H9 (cell line): Measurements from ENCODE around the gene PTEN. TPM values are rescaled to one million over a fixed set of nuclear protein-coding genes. Genes with fewer than 3 reads are reported as not detected.

ENCODE experiments used
- DNase-seq: peaks from one replicate; pipeline ENCODE4 v3.0.0-alpha.2; 2017
- H2AFZ ChIP-seq: one replicate; pipeline ENCODE4 v1.6.1; 2013; ENCODE audit warnings: mild to moderate bottlenecking, low read length, control low read depth, moderate library complexity
- H2AK5ac ChIP-seq: 2 replicates; pipeline ENCODE4 v1.6.1; 2013; ENCODE audit warnings: low read length, control low read depth, mixed read lengths; ENCODE audit not compliant: insufficient read length
- H2BK120ac ChIP-seq: one replicate; pipeline ENCODE4 v1.6.1; 2013; ENCODE audit warnings: low read depth, mild to moderate bottlenecking, low read length, control low read depth, inconsistent platforms; ENCODE audit not compliant: poor library complexity, severe bottlenecking
- H2BK12ac ChIP-seq: 2 replicates; pipeline ENCODE4 v1.6.1; 2013; ENCODE audit warnings: low read length, control low read depth, mixed read lengths, low read depth; ENCODE audit not compliant: insufficient read length
- H2BK15ac ChIP-seq: 2 replicates; pipeline ENCODE4 v1.6.1; 2013; ENCODE audit warnings: low read depth, low read length, control low read depth
- H2BK20ac ChIP-seq: one replicate; pipeline ENCODE4 v1.6.1; 2013; ENCODE audit warnings: low read depth, mild to moderate bottlenecking, low read length, control low read depth, inconsistent platforms; ENCODE audit not compliant: poor library complexity, severe bottlenecking
- H2BK5ac ChIP-seq: 2 replicates; pipeline ENCODE4 v1.6.1; 2013; ENCODE audit warnings: low read length, control low read depth, mixed read lengths; ENCODE audit not compliant: insufficient read length
- H3K14ac ChIP-seq: 2 replicates; pipeline ENCODE4 v1.6.1; 2013; ENCODE audit warnings: low read length, control low read depth; ENCODE audit not compliant: insufficient read depth
- H3K18ac ChIP-seq: 2 replicates; pipeline ENCODE4 v1.6.1; 2013; ENCODE audit warnings: low read depth, mild to moderate bottlenecking, mixed read lengths, low read length, control low read depth; ENCODE audit not compliant: insufficient read length
- H3K23ac ChIP-seq: 2 replicates; pipeline ENCODE4 v1.6.1; 2013; ENCODE audit warnings: low read length, control low read depth, mixed read lengths, low read depth; ENCODE audit not compliant: insufficient read length
- H3K23me2 ChIP-seq: 2 replicates; pipeline ENCODE4 v1.6.1; 2013; ENCODE audit warnings: low read depth, mild to moderate bottlenecking, mixed read lengths, low read length, control low read depth; ENCODE audit not compliant: insufficient read length, poor library complexity, severe bottlenecking
- H3K27ac ChIP-seq: 2 replicates; pipeline ENCODE4 v1.5.1; 2013; ENCODE audit warnings: low read length, control low read depth, mixed read lengths, low read depth; ENCODE audit not compliant: insufficient read length
- H3K27me3 ChIP-seq: 2 replicates; pipeline ENCODE4 v1.6.1; 2013; ENCODE audit warnings: low read length, control low read depth, inconsistent platforms; ENCODE audit not compliant: insufficient read depth
- H3K4ac ChIP-seq: 2 replicates; pipeline ENCODE4 v1.6.1; 2013; ENCODE audit warnings: low read depth, mild to moderate bottlenecking, control low read depth, inconsistent platforms, low read length, moderate library complexity
- H3K4me1 ChIP-seq: 2 replicates; pipeline ENCODE4 v1.6.1; 2013; ENCODE audit warnings: low read length, control low read depth, inconsistent platforms; ENCODE audit not compliant: insufficient read depth
- H3K4me2 ChIP-seq: 2 replicates; pipeline ENCODE4 v1.6.1; 2013; ENCODE audit warnings: low read length, control low read depth, mixed read lengths; ENCODE audit not compliant: insufficient read length, insufficient read depth
- H3K56ac ChIP-seq: 2 replicates; pipeline ENCODE4 v1.6.1; 2013; ENCODE audit warnings: low read depth, mild to moderate bottlenecking, mixed read lengths, low read length, control low read depth; ENCODE audit not compliant: insufficient read length
- H3K79me1 ChIP-seq: 2 replicates; pipeline ENCODE4 v1.6.1; 2013; ENCODE audit warnings: low read depth, mild to moderate bottlenecking, moderate library complexity, low read length, control low read depth, inconsistent platforms; ENCODE audit not compliant: insufficient read depth, poor library complexity, severe bottlenecking
- H3K79me2 ChIP-seq: 2 replicates; pipeline ENCODE4 v1.6.1; 2013; ENCODE audit warnings: low read length, control low read depth, inconsistent platforms; ENCODE audit not compliant: insufficient read depth
- H3K9ac ChIP-seq: 2 replicates; pipeline ENCODE4 v1.6.1; 2013; ENCODE audit warnings: low read length, control low read depth, mixed read lengths; ENCODE audit not compliant: insufficient read length; ENCODE audit errors: extremely low read depth
- H3K9me3 ChIP-seq: one replicate; pipeline ENCODE4 v1.6.1; 2013; ENCODE audit warnings: low read depth, low read length, inconsistent platforms; ENCODE audit not compliant: control insufficient read depth
- H3T11ph ChIP-seq: one replicate; pipeline ENCODE4 v1.6.1; 2013; ENCODE audit warnings: mild to moderate bottlenecking, low read length, control low read depth, inconsistent platforms
- H4K20me1 ChIP-seq: one replicate; pipeline ENCODE4 v1.6.1; 2013; ENCODE audit not compliant: control insufficient read depth, insufficient read length, insufficient read depth
- H4K5ac ChIP-seq: 2 replicates; pipeline ENCODE4 v1.6.1; 2013; ENCODE audit warnings: low read depth, mild to moderate bottlenecking, mixed read lengths, low read length, control low read depth; ENCODE audit not compliant: insufficient read length
- H4K8ac ChIP-seq: replicated peaks from 2 replicates; pipeline ENCODE4 v1.6.1; 2013; ENCODE audit warnings: low read length, control low read depth, mixed read lengths, low read depth; ENCODE audit not compliant: insufficient read length
- H4K91ac ChIP-seq: 2 replicates; pipeline ENCODE4 v1.6.1; 2013; ENCODE audit warnings: low read depth, mild to moderate bottlenecking, moderate library complexity, mixed read lengths, low read length, control low read depth; ENCODE audit not compliant: insufficient read length
- H3K27ac Mint-ChIP-seq, 3 experiments: 2 replicates in 2 of 3; 3 replicates in 1 of 3; pipeline ENCODE4 v1.8.0; 2020 to 2021; ENCODE audit warnings: mixed read lengths in 3 of 3, mild to moderate bottlenecking in 1 of 3, moderate library complexity in 1 of 3
- H3K27me3 Mint-ChIP-seq: 2 replicates; pipeline ENCODE4 v1.8.0; 2021; ENCODE audit warnings: low read depth, mild to moderate bottlenecking, moderate library complexity, mixed read lengths
- H3K36me3 Mint-ChIP-seq, 3 experiments: 2 replicates in 2 of 3; 3 replicates in 1 of 3; pipeline ENCODE4 v1.8.0; 2020 to 2021; ENCODE audit warnings: low read depth in 3 of 3, mixed read lengths in 3 of 3; ENCODE audit not compliant: insufficient read depth in 1 of 3
- H3K4me1 Mint-ChIP-seq, 2 experiments: 2 replicates each; pipeline ENCODE4 v1.8.0; 2020; ENCODE audit warnings: mixed read lengths in 2 of 2
- H3K4me3 Mint-ChIP-seq, 2 experiments: 2 replicates in 1 of 2; 3 replicates in 1 of 2; pipeline ENCODE4 v1.8.0; 2020 to 2021; ENCODE audit warnings: mild to moderate bottlenecking in 2 of 2, mixed read lengths in 2 of 2, moderate library complexity in 1 of 2
- H3K9me3 Mint-ChIP-seq, 2 experiments: 2 replicates in 1 of 2; 3 replicates in 1 of 2; pipeline ENCODE4 v1.8.0; 2020; ENCODE audit warnings: mild to moderate bottlenecking in 2 of 2, mixed read lengths in 2 of 2, moderate library complexity in 1 of 2
- CTCF ChIP-seq: fragments of 200-600 bp; sonication (generic); conservative IDR thresholded peaks from 3 replicates; pipeline ENCODE4 v1.8.0; 2021; ENCODE audit warnings: antibody characterized with exemption, mild to moderate bottlenecking
- WGBS: extraction: QIAGEN DNeasy Blood & Tissue Kit; methylation state at CpG from one replicate; pipeline ENCODE4 v1.1.7; 2013; ENCODE audit warnings: missing lambda C conversion rate, low lambda C conversion rate, mixed read lengths; ENCODE audit not compliant: insufficient read length; ENCODE audit errors: extremely low coverage; 5-methylcytosine and 5-hydroxymethylcytosine counted together
- total RNA-seq: library from RNA; stranded (reverse); gene quantifications from 2 replicates; pipeline ENCODE4 v1.2.1, GENCODE V29; 2021

PTEN gene
- total RNA-seq, 1 experiment from 2014 or later, result 52.8 TPM

GRCh38 chr10:87860156-87860795 lies 3.1 kb upstream of the PTEN start:
- no CpG with 5 or more reads among the region's 3 CpGs for WGBS

More at GRCh38 chr10:87860156-87860795, 3.1 kb upstream of the PTEN start:
- Histone ChIP-seq H3K9me3 (no peaks in the 10 kb centered on the region), H2BK12ac (no peak overlapping the region), H4K8ac (no peak overlapping the region), H3K27me3 (no peaks in the 10 kb centered on the region), H2BK20ac (no peak overlapping the region), H3K23ac (no peak overlapping the region), H3K79me1 (no peaks in the 10 kb centered on the region), H3K4me1 (no peaks in the 10 kb centered on the region), H3T11ph (no peak overlapping the region), H3K18ac (no peak overlapping the region), H2BK120ac (no peak overlapping the region), H4K20me1 (no peaks in the 10 kb centered on the region), H2AFZ (no peak overlapping the region), H4K91ac (no peak overlapping the region), H3K4ac (no peak overlapping the region), H3K27ac (no peak overlapping the region), H4K5ac (no peak overlapping the region), H3K9ac (no peak overlapping the region), H2AK5ac (no peak overlapping the region), H3K23me2 (peaks cover 14% of the 10 kb centered on the region), H2BK5ac (no peak overlapping the region), H3K4me2 (no peak overlapping the region), H3K56ac (no peak overlapping the region), H3K79me2 (peaks cover 8% of the 10 kb centered on the region; the same call in 1 of the 2 replicates), H3K14ac (no peak overlapping the region), H2BK15ac (no peak overlapping the region)
- peak; percentile 58; the same call in 2 of the 3 replicates for TF ChIP-seq CTCF
- H3K4me1 Mint-ChIP-seq, result peaks cover 14 to 15% of the 10 kb centered on the region in 2 experiments
- peaks cover 0 to 5% (median 0%) of the 10 kb centered on the region in 3 experiments; a peak in 3 of 7 replicates for H3K36me3 Mint-ChIP-seq
- peak overlapping the region in 1 of 2 experiments; percentile 53; a peak in 2 of 5 replicates for H3K4me3 Mint-ChIP-seq
- H3K27me3 Mint-ChIP-seq, result peaks cover 8% of the 10 kb centered on the region; the same call in 1 of the 2 replicates
- H3K27ac Mint-ChIP-seq, result no peak overlapping the region
- no peak for DNase-seq
- H3K9me3 Mint-ChIP-seq, result no peaks in the 10 kb centered on the region; a peak in 1 of 5 replicates
